SIG-M5 (cell line): Measurements from ENCODE around the gene TRAF3.

ENCODE experiments used
- DNase-seq: peaks from one replicate; lab custom pipeline; 2025; lab: John Stamatoyannopoulos, UW

Gene TRAF3

GRCh38 chr14:102778338-102779083 is 1.3 kb downstream of the TRAF3 start:
- no peak for DNase-seq

GRCh38 chr14:102779084-102779462 is 1.8 kb downstream of the TRAF3 start:
- DNase-seq, result no peak

- DNase-seq, result no peak
These were observed 2.5 kb downstream of the TRAF3 start for GRCh38 chr14:102779574-102780315.

- DNase-seq, result no peak
These were observed 3.8 kb downstream of the TRAF3 start for GRCh38 chr14:102781063-102781462.

- no peak for DNase-seq
These were observed 5.7 kb downstream of the TRAF3 start for GRCh38 chr14:102782974-102783373.

- DNase-seq, result no peak
These were observed 7.8 kb downstream of the TRAF3 start for GRCh38 chr14:102784892-102785594.

GRCh38 chr14:102785595-102785963 is 8.3 kb downstream of the TRAF3 start:
- no peak for DNase-seq

- DNase-seq, result no peak
These were observed 9.5 kb downstream of the TRAF3 start for GRCh38 chr14:102786768-102787167.

GRCh38 chr14:102789349-102789748 is 12.1 kb downstream of the TRAF3 start:
- no peak for DNase-seq

- no peak for DNase-seq
These were observed 16.5 kb downstream of the TRAF3 start for GRCh38 chr14:102793531-102794328.

GRCh38 chr14:102795060-102795925 is 18.0 kb downstream of the TRAF3 start:
- DNase-seq, result no peak

GRCh38 chr14:102796661-102797190 is 19.5 kb downstream of the TRAF3 start:
- no peak for DNase-seq

GRCh38 chr14:102798926-102799325 is 21.7 kb downstream of the TRAF3 start:
- DNase-seq, result no peak

- DNase-seq, result no peak
These were observed 22.7 kb downstream of the TRAF3 start for GRCh38 chr14:102799684-102800562.

GRCh38 chr14:102802834-102803523 is 25.7 kb downstream of the TRAF3 start:
- DNase-seq, result no peak

- DNase-seq, result no peak
These were observed 27.6 kb downstream of the TRAF3 start for GRCh38 chr14:102804858-102805257.

- DNase-seq, result no peak
These were observed 28.2 kb downstream of the TRAF3 start for GRCh38 chr14:102805371-102805891.

- no peak for DNase-seq
These were observed 28.7 kb downstream of the TRAF3 start for GRCh38 chr14:102805941-102806340.

GRCh38 chr14:102806447-102806846 is 29.2 kb downstream of the TRAF3 start:
- DNase-seq, result no peak
